ENCODE results near the gene CDKN3.
"Not testable (repeated sequence)": the region's sequence is repeated elsewhere in the genome, so short reads cannot be mapped to it uniquely, and the experiment has no call there.

CDKN3 gene

GRCh38 chr14:54370323-54371198 is 26.2 kb upstream of the CDKN3 start:
- TF ChIP-seq CTCF (IDR thresholded peaks at IDR 0.05; ENCODE audit: insufficient read depth, missing control alignments): no peak
- DNase-seq (ENCODE audit: insufficient read length, low spot score) (no peak), FAIRE-seq (no peak)

- DNase-seq (ENCODE audit: insufficient read length, low spot score): no peak
- FAIRE-seq: no peak
- no peak for TF ChIP-seq CTCF (IDR thresholded peaks at IDR 0.05; ENCODE audit: insufficient read depth, missing control alignments)
These were observed 22.5 kb upstream of the CDKN3 start for GRCh38 chr14:54374117-54374884.

GRCh38 chr14:54377501-54377900 is 19.3 kb upstream of the CDKN3 start:
- DNase-seq (ENCODE audit: insufficient read length, low spot score) (no peak), FAIRE-seq (no peak)
- no peak for TF ChIP-seq CTCF (IDR thresholded peaks at IDR 0.05; ENCODE audit: insufficient read depth, missing control alignments)

- DNase-seq (ENCODE audit: insufficient read length, low spot score); FAIRE-seq: not testable (repeated sequence)
These were observed 17.9 kb upstream of the CDKN3 start for GRCh38 chr14:54378893-54379292.

- not testable (repeated sequence) for FAIRE-seq; DNase-seq (ENCODE audit: insufficient read length, low spot score)
These were observed 16.2 kb upstream of the CDKN3 start for GRCh38 chr14:54380558-54380957.

- TF ChIP-seq CTCF (IDR thresholded peaks at IDR 0.05; ENCODE audit: insufficient read depth, missing control alignments): no peak
- no peak for DNase-seq (ENCODE audit: insufficient read length, low spot score)
These were observed 15.0 kb upstream of the CDKN3 start for GRCh38 chr14:54381821-54382220.

GRCh38 chr14:54383835-54384234 is 13.0 kb upstream of the CDKN3 start:
- FAIRE-seq (no peak), DNase-seq (ENCODE audit: insufficient read length, low spot score) (no peak)
- TF ChIP-seq CTCF (IDR thresholded peaks at IDR 0.05; ENCODE audit: insufficient read depth, missing control alignments): no peak

More at GRCh38 chr14:54381821-54382220, 15.0 kb upstream of the CDKN3 start:
- no peak for FAIRE-seq

GRCh38 chr14:54385556-54385955 is 11.3 kb upstream of the CDKN3 start:
- DNase-seq (ENCODE audit: insufficient read length, low spot score) (no peak), FAIRE-seq (no peak)
- TF ChIP-seq CTCF (IDR thresholded peaks at IDR 0.05; ENCODE audit: insufficient read depth, missing control alignments): no peak
